Epithelial cell of proximal tubule (primary cell): ENCODE results near the gene RO60. TPM values are rescaled to one million over a fixed set of nuclear protein-coding genes. Genes with fewer than 3 reads are reported as not detected.

Experiments
- DNase-seq: peaks from one replicate; pipeline ENCODE4 v3.0.0-alpha.2; 2011; ENCODE audit warnings: low read depth
- H3K4me3 ChIP-seq: 2 replicates; pipeline ENCODE4 v1.5.1; 2011; ENCODE audit warnings: low read depth, mild to moderate bottlenecking, low read length
- total RNA-seq: library from RNA; depleted of rRNA; stranded (reverse); fragments of >200 nt; gene quantifications from 2 replicates; pipeline ENCODE4 v1.2.3, GENCODE V29; 2015
- TF ChIP-seq, protein P1 (sequence below): conservative IDR thresholded peaks from 2 replicates; pipeline ENCODE4 v1.5.1; 2012; ENCODE audit warnings: low read depth, mild to moderate bottlenecking, low read length

The RO60 gene
- total RNA-seq, 1 donor from 2014 or later = 62.0 TPM

DNA sequence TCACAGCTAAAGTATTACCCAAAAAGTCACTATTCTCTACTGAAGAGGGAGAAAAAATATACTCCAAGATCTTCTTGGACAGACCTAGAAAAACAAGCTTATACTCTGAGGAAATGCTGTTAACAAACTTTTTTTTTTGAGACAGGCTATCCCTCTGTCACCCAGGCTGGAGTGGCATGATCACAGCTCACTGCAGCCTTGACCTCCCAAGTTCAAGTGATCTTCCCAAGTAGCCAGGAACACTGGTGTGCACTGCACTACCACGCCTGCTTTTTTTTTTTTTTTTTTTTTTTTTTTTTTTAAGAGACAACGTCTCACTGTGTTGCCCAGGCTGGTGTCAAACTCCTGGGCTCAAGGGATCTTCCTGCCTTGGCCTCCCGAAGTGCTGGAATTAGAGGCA lies 28.5 kb downstream of the RO60 start:
- TF ChIP-seq, protein P1, sequence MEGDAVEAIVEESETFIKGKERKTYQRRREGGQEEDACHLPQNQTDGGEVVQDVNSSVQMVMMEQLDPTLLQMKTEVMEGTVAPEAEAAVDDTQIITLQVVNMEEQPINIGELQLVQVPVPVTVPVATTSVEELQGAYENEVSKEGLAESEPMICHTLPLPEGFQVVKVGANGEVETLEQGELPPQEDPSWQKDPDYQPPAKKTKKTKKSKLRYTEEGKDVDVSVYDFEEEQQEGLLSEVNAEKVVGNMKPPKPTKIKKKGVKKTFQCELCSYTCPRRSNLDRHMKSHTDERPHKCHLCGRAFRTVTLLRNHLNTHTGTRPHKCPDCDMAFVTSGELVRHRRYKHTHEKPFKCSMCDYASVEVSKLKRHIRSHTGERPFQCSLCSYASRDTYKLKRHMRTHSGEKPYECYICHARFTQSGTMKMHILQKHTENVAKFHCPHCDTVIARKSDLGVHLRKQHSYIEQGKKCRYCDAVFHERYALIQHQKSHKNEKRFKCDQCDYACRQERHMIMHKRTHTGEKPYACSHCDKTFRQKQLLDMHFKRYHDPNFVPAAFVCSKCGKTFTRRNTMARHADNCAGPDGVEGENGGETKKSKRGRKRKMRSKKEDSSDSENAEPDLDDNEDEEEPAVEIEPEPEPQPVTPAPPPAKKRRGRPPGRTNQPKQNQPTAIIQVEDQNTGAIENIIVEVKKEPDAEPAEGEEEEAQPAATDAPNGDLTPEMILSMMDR = no peak
- no peak overlapping the region for H3K4me3 ChIP-seq
- DNase-seq = no peak

DNA sequence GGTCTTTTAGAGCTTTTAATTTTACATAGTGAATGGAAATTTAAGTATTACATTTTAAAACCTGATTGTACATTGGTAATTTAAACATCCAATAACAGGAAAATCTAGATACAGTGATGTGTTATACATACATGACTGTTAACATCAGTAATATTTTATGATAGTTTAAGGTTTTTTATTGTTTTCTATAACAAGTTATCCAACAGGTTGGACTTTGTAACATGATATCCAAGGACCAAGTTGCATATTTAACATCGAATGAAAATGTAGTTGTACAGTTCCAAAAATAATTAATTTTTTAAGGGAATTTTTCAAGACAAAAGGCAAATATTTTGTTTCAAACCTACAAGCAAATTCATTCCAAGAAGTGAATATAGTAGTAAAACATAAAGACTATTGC lies 31.5 kb downstream of the RO60 start:
- TF ChIP-seq, protein P1 = no peak
- no peak overlapping the region for H3K4me3 ChIP-seq
- DNase-seq = no peak

DNA sequence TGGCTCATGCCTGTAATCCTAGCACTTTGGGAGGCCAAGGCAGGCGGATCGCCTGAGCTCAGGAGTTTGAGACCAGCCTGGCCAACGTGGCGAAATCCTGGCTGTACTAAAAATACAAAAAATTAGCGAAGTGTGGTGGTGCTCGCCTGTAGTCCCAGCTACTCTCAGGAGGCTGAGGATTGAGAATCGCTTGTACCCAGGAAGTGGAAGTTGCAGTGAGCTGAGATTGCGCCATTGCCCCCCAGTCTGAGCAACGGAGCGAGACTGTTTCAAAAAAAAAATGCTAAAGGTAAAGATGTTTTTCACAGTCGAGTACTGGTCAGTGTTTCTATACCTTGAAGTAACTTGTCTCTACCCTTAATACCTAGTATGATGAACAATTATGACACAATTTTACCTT lies 34.7 kb downstream of the RO60 start:
- H3K4me3 ChIP-seq = no peak overlapping the region
- TF ChIP-seq, protein P1 = no peak
- DNase-seq = no peak

GRCh38 chr1:193102662-193103061 lies 43.2 kb downstream of the RO60 start:
- DNase-seq = no peak
- no peak overlapping the region for H3K4me3 ChIP-seq
- TF ChIP-seq, protein P1 = no peak

DNA sequence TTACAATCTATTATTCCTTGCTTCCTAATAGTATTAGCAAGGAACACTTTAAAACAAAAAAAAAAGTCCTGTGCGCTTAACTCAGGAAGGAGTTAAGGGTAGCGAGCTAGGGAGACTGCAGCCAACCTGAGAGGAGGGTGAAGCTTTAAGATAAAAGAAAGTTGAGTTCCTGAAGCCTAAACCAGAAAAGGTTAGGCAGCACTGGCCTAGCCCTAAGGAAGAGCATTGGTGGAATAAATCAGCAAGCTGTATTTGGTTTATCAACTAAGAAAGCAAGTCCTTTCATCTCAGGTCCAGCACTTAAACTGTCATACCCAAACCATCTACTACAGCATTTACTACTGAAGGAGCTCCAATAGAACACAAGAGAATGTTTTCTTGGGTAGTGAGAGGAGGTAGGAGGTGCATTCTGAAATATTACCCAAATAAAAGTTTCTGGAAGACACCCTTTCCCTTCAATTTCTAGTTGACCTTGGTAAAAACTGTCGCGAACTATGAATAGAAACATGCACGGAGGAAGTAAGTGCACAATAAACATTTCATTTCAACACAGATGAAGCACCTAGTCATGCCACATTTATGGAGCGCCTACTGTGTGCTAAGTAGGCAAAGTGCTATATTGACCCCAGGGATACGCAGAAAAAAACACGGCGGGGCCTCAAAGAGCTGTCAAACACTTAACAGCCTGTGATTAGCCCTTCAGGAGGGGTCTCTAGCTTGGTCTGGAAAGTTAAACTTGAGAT lies 44.5 kb downstream of the RO60 start:
- no peak for DNase-seq
- H3K4me3 ChIP-seq = peak overlapping the region; percentile 82
- TF ChIP-seq, protein P1 = no peak

DNA sequence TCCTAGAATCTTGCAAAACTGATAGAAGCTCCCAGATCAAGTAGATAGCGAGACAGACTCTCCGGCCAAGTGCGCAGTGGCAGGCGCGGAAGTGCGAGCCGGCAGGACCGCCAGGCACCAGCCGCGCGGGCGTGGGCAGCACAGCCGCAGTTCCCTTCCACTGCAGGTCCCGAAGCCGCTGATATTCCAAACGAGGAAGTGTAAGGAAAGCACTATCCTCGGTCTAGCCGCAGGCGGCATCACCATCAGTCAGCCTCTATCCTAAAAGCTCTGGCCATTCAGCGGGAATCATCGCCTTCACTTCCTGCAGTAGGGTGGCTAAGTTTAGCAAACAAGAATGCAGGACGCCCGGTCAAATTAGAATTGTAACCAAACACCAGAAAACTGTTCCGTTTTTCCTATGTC lies 45.1 kb downstream of the RO60 start:
- DNase-seq = no peak
- H3K4me3 ChIP-seq = peak overlapping the region; percentile 82
- TF ChIP-seq, protein P1 = no peak
